Endodermal cell (in vitro differentiated cells): ENCODE results near the gene ADGRG3. TPM values are rescaled to one million over a fixed set of nuclear protein-coding genes. Genes with fewer than 3 reads are reported as not detected.
A peak's percentile ranks its signal among the peaks of the same experiment; 100 is the strongest.

Experiments used
- DNase-seq: peaks from one replicate; pipeline ENCODE4 v3.0.0-alpha.2; 2017
- H3K27ac ChIP-seq: 2 replicates; pipeline ENCODE4 v1.5.1; 2013; ENCODE audit warnings: mild to moderate bottlenecking, low read depth, low read length, moderate library complexity
- H3K27me3 ChIP-seq: 2 replicates; pipeline ENCODE4 v1.6.1; 2013; ENCODE audit warnings: mild to moderate bottlenecking, low read length, moderate library complexity; ENCODE audit not compliant: insufficient read depth, control insufficient read depth, poor library complexity, severe bottlenecking
- H3K36me3 ChIP-seq: 2 replicates; pipeline ENCODE4 v1.7.0; 2013; ENCODE audit warnings: mild to moderate bottlenecking, low read length, moderate library complexity; ENCODE audit not compliant: control insufficient read depth, insufficient read depth
- H3K4me1 ChIP-seq: one replicate; pipeline ENCODE4 v1.7.0; 2013; ENCODE audit warnings: low read length; ENCODE audit not compliant: control insufficient read depth, insufficient read depth
- H3K4me3 ChIP-seq: 2 replicates; pipeline ENCODE4 v1.5.1; 2013; ENCODE audit warnings: mild to moderate bottlenecking, low read length, moderate library complexity
- H3K9ac ChIP-seq: 2 replicates; pipeline ENCODE4 v1.6.1; 2013; ENCODE audit warnings: mild to moderate bottlenecking, low read length, moderate library complexity; ENCODE audit not compliant: poor library complexity, severe bottlenecking; ENCODE audit errors: extremely low read depth
- H3K9me3 ChIP-seq: 2 replicates; pipeline ENCODE4 v1.6.1; 2013; ENCODE audit warnings: mild to moderate bottlenecking, low read length, moderate library complexity; ENCODE audit not compliant: control insufficient read depth
- H3K27ac Mint-ChIP-seq: 2 replicates; pipeline ENCODE4 v1.8.0; 2020; ENCODE audit warnings: mixed read lengths
- H3K27me3 Mint-ChIP-seq: 2 replicates; pipeline ENCODE4 v1.8.0; 2021; ENCODE audit warnings: mild to moderate bottlenecking, mixed read lengths; ENCODE audit not compliant: insufficient read depth
- H3K36me3 Mint-ChIP-seq: 2 replicates; pipeline ENCODE4 v1.8.0; 2020; ENCODE audit warnings: low read depth, mixed read lengths
- H3K4me1 Mint-ChIP-seq: 2 replicates; pipeline ENCODE4 v1.8.0; 2020; ENCODE audit warnings: mixed read lengths
- H3K4me3 Mint-ChIP-seq: 2 replicates; pipeline ENCODE4 v1.8.0; 2020; ENCODE audit warnings: mild to moderate bottlenecking, moderate library complexity, mixed read lengths
- H3K9me3 Mint-ChIP-seq: 2 replicates; pipeline ENCODE4 v1.8.0; 2020; ENCODE audit warnings: mild to moderate bottlenecking, mixed read lengths
- WGBS, 2 experiments: methylation state at CpG; one replicate each; pipeline versions ENCODE4 v1.1.5 to v1.1.7; 2013; ENCODE audit warnings: missing lambda C conversion rate in 2 of 2, mixed read lengths in 1 of 2; ENCODE audit not compliant: insufficient coverage in 1 of 2, insufficient read length in 1 of 2; 5-methylcytosine and 5-hydroxymethylcytosine counted together
- total RNA-seq, 2 donors: library from RNA; stranded (reverse); fragmentation: NEBNext Ultra II Directional in 1 of 2; extraction: Animal tissue kit (Norgen Biotek cat#: 25700) in 1 of 2; gene quantifications; 2 replicates in 1 of 2; 3 replicates in 1 of 2; pipeline ENCODE4 v1.2.1, GENCODE V29; 2021
- TF ChIP-seq, protein P1 (sequence below): fragments of 200-600 bp; sonication (generic); conservative IDR thresholded peaks from 2 replicates; pipeline ENCODE4 v1.5.0; 2021; ENCODE audit warnings: antibody characterized with exemption, mild to moderate bottlenecking

Gene ADGRG3
- total RNA-seq, 2 donors from 2014 or later = not detected

DNA sequence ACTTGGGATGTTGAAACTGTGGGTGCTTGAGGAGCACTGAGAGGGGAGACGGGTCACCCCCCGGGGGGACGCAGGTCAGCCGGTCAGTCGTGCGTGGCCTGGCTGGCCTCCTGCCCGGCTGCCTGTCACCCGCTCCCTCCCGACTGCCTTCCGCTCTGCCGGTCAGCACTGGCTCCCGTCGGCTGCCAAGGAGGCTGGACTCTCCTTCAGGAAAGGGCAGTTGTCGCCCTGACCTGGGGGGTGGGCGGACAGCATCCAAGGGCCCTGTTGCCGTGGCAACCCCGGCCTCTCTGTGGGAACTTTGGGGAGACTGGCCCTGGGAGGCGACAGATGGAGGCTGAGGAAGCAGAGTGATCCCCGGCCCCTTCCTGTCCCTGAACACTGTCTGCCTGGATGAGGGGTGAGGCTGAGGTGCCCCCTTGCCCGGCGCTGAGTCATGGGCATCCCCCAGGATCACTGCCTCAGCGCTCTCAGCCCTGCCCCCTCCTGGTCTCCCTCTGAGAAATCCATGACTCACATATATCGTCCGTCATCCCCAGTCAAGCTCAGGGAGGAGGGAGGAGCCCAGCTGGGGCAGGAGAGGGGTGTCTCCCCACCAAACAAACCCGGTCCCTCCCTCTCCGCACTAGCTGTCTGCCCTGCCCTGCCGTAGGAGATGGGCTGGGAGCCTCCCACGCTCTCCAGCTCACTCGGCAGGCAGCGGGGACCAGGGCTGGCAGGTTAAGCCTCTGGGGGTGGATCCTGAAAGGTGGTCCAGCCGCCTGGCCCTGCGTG, 39.9 kb upstream of the ADGRG3 start, which contains the start of gene ADGRG1:
TSS of gene ADGRG1 (plus strand) at position 623 of the 774 bp plus-strand sequence. CDS start 21,658 bp downstream, outside the sequence.
- no peaks in the 10 kb centered on the region for H3K36me3 Mint-ChIP-seq
- peaks cover 2% of the 10 kb centered on the region for H3K4me1 ChIP-seq
- WGBS, 2 experiments = 29 to 35% methylated on average over 6 to 32 of the region's 32 CpGs
- peaks cover 20% of the 10 kb centered on the region for H3K4me1 Mint-ChIP-seq
- TF ChIP-seq, protein P1, sequence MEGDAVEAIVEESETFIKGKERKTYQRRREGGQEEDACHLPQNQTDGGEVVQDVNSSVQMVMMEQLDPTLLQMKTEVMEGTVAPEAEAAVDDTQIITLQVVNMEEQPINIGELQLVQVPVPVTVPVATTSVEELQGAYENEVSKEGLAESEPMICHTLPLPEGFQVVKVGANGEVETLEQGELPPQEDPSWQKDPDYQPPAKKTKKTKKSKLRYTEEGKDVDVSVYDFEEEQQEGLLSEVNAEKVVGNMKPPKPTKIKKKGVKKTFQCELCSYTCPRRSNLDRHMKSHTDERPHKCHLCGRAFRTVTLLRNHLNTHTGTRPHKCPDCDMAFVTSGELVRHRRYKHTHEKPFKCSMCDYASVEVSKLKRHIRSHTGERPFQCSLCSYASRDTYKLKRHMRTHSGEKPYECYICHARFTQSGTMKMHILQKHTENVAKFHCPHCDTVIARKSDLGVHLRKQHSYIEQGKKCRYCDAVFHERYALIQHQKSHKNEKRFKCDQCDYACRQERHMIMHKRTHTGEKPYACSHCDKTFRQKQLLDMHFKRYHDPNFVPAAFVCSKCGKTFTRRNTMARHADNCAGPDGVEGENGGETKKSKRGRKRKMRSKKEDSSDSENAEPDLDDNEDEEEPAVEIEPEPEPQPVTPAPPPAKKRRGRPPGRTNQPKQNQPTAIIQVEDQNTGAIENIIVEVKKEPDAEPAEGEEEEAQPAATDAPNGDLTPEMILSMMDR = no peak
- peak within 1 kb of the TSS; percentile 81 for H3K27ac ChIP-seq
- H3K27me3 ChIP-seq = no peaks in the 10 kb centered on the region
- H3K9me3 ChIP-seq = no peaks in the 10 kb centered on the region
- no peak within 1 kb of the TSS for H3K4me3 Mint-ChIP-seq
- H3K27me3 Mint-ChIP-seq = peaks cover 4% of the 10 kb centered on the region
- H3K36me3 ChIP-seq = no peaks in the 10 kb centered on the region
- H3K9ac ChIP-seq = no peak within 1 kb of the TSS
- H3K27ac Mint-ChIP-seq = peak within 1 kb of the TSS; percentile 4
- H3K4me3 ChIP-seq = no peak within 1 kb of the TSS
- DNase-seq = peak; percentile 90
- no peaks in the 10 kb centered on the region for H3K9me3 Mint-ChIP-seq

GRCh38 chr16:57628783-57629293, 39.3 kb upstream of the ADGRG3 start:
- H3K27me3 Mint-ChIP-seq = peaks cover 4% of the 10 kb centered on the region
- peaks cover 20% of the 10 kb centered on the region for H3K4me1 Mint-ChIP-seq
- H3K4me3 Mint-ChIP-seq = no peak overlapping the region
- TF ChIP-seq, protein P1 = no peak
- Histone ChIP-seq H3K9ac (no peak overlapping the region), H3K27ac (peak overlapping the region; percentile 81), H3K4me3 (no peak overlapping the region), H3K4me1 (peaks cover 2% of the 10 kb centered on the region), H3K9me3 (no peaks in the 10 kb centered on the region), H3K36me3 (no peaks in the 10 kb centered on the region), H3K27me3 (no peaks in the 10 kb centered on the region)
- WGBS, 2 experiments = 92 to 98% methylated on average over 4 to 7 of the region's 7 CpGs
- H3K36me3 Mint-ChIP-seq = no peaks in the 10 kb centered on the region
- no peak for DNase-seq
- no peaks in the 10 kb centered on the region for H3K9me3 Mint-ChIP-seq
- H3K27ac Mint-ChIP-seq = peak overlapping the region; percentile 4

GRCh38 chr16:57629516-57630406, 38.3 kb upstream of the ADGRG3 start:
- H3K9ac ChIP-seq = no peak overlapping the region
- Mint-ChIP-seq H3K27me3 (peaks cover 1% of the 10 kb centered on the region), H3K4me3 (no peak overlapping the region), H3K36me3 (no peaks in the 10 kb centered on the region), H3K27ac (no peak overlapping the region), H3K9me3 (no peaks in the 10 kb centered on the region), H3K4me1 (peaks cover 20% of the 10 kb centered on the region)
- H3K4me3 ChIP-seq = no peak overlapping the region
- peaks cover 2% of the 10 kb centered on the region for H3K4me1 ChIP-seq
- no peaks in the 10 kb centered on the region for H3K27me3 ChIP-seq
- TF ChIP-seq, protein P1 = no peak
- 75 to 89% methylated on average over 11 to 22 of the region's 22 CpGs for WGBS, 2 experiments
- peak overlapping the region; percentile 20 for H3K27ac ChIP-seq
- no peaks in the 10 kb centered on the region for H3K9me3 ChIP-seq
- H3K36me3 ChIP-seq = no peaks in the 10 kb centered on the region
- no peak for DNase-seq
